ENCODE data around the gene SLC26A5.

The SLC26A5 gene

GRCh38 chr7:103346396-103346795 lies 99.6 kb downstream of the SLC26A5 start:
- no peak for TF ChIP-seq CTCF (IDR thresholded peaks at IDR 0.05; ENCODE audit: insufficient read depth, missing control alignments)
- FAIRE-seq (no peak), DNase-seq (ENCODE audit: insufficient read length, low spot score) (no peak)

- DNase-seq (ENCODE audit: insufficient read length, low spot score) (peak; percentile 63), FAIRE-seq (no peak)
- no peak for TF ChIP-seq CTCF (IDR thresholded peaks at IDR 0.05; ENCODE audit: insufficient read depth, missing control alignments)
These were observed 101.4 kb downstream of the SLC26A5 start, which contains the start of gene DNAJC2 for GRCh38 chr7:103344453-103345149. Gene DNAJC2, minus strand, starts transcription at chr7:103344767. Its CDS starts 145 bp downstream, at chr7:103344622.

DNA sequence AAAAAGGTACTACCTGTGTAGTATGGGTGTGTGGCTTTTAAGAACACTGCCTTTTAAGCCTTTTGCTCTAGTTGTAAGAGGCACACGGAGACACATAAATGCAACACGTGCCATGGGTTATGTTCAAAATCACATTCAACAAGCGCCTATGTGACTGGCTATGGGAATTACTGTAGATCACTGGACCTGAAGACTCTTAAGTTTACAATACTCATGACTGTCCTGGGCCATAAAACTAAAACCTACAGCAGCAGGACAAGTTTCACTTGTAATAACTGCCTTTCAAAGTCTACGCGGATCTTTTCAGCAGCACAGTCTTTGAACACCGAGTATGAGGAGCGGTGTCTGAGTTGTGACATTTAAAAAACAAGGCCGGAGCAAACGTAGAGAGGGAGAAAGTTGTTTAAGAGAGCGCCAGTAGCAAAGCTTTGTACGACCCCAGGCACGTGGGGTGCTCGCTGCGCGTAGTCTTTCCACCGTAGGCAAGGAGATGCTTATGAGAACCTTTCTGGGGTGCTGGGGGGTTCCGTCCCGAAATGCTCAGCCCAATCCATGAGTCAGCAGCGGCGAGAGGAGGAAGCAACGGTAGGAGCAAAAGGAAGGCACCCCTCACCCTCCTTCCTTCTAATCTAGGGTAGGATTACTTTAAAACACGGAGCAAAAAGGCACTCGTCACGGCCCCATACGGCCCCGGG lies 102.1 kb downstream of the SLC26A5 start:
- TF ChIP-seq CTCF (IDR thresholded peaks at IDR 0.05; ENCODE audit: insufficient read depth, missing control alignments) = no peak
- FAIRE-seq (no peak), DNase-seq (ENCODE audit: insufficient read length, low spot score) (no peak)

- FAIRE-seq = no peak
- DNase-seq (ENCODE audit: insufficient read length, low spot score) = no peak
These were observed 102.7 kb downstream of the SLC26A5 start for GRCh38 chr7:103343332-103343731.

GRCh38 chr7:103341466-103341865 lies 104.5 kb downstream of the SLC26A5 start:
- TF ChIP-seq CTCF (IDR thresholded peaks at IDR 0.05; ENCODE audit: insufficient read depth, missing control alignments) = no peak
- no peak for FAIRE-seq
- no peak for DNase-seq (ENCODE audit: insufficient read length, low spot score)

More at GRCh38 chr7:103343332-103343731, 102.7 kb downstream of the SLC26A5 start:
- TF ChIP-seq CTCF (IDR thresholded peaks at IDR 0.05; ENCODE audit: insufficient read depth, missing control alignments) = no peak

DNA sequence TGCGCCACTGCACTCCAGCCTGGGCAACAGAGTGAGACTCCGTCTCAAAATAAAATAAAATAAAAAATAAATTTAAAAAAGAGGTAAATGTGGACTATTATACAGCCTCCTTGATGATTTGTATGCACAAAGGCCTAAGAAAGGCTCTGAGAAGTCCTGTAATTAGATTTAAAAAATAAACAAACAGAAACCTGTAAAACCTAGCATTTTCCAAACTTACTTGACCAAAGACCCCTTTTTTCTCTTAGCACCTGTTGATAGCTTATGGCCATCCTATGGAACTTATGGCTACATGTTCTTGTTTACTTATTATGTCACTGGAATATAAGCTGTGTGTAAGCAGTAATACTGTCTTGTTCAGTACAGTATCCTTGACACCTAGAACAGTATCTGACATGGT lies 107.1 kb downstream of the SLC26A5 start:
- DNase-seq (ENCODE audit: insufficient read length, low spot score) (no peak), FAIRE-seq (no peak)
- TF ChIP-seq CTCF (IDR thresholded peaks at IDR 0.05; ENCODE audit: insufficient read depth, missing control alignments) = no peak

DNA sequence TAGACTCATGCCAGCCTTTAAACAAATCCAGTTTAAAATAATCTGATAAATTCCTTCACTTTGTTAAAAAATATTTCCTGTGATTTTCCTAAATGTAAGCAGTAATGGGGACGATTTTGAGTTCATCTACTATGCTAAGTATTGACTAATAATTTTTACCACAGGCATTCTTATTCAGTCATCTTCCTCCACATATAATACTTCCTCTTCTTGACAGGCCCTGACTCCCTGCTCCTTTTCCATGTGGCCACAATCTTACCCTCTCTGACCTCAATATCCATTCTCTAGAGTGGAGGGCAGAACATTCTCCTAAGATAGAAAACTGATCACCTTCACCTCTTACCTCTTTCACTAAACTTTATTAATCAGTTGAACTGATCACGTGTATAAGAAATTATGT lies 109.2 kb downstream of the SLC26A5 start:
- FAIRE-seq (no peak), DNase-seq (ENCODE audit: insufficient read length, low spot score) (no peak)
- TF ChIP-seq CTCF (IDR thresholded peaks at IDR 0.05; ENCODE audit: insufficient read depth, missing control alignments) = no peak

Measured in D721Med (cell line).